Vagina (tissue), 2 donors: ENCODE measurements around the gene COASY. TPM values are rescaled to one million over a fixed set of nuclear protein-coding genes. Genes with fewer than 3 reads are reported as not detected.

Experiments
- DNase-seq, 2 donors: peaks; one replicate each; pipeline ENCODE4 v3.0.0-alpha.2; 2017; ENCODE audit errors: extremely low spot score in 2 of 2
- H3K27ac ChIP-seq: fragments of 200-600 bp; sonication (generic); one replicate; pipeline ENCODE4 v1.5.1; 2019
- H3K27me3 ChIP-seq: fragments of 200-600 bp; sonication (generic); one replicate; pipeline ENCODE4 v1.5.1; 2019
- H3K36me3 ChIP-seq, 2 donors: fragments of 200-600 bp; sonication (generic); one replicate each; pipeline ENCODE4 v1.5.1; 2017 to 2019
- H3K4me1 ChIP-seq: fragments of 200-600 bp; sonication (generic); one replicate; pipeline ENCODE4 v1.5.1; 2019
- H3K4me3 ChIP-seq, 2 donors: fragments of 200-600 bp; sonication (generic); 1 replicate in 1 of 2; 2 replicates in 1 of 2; pipeline ENCODE4 v1.5.1; 2016 to 2019
- H3K9me3 ChIP-seq: fragments of 200-600 bp; sonication (generic); one replicate; pipeline ENCODE4 v1.5.1; 2019
- POLR2A ChIP-seq, 2 donors: fragments of 450-650 bp; IDR thresholded peaks; one replicate each; pipeline ENCODE4 v1.6.1; 2017; ENCODE audit warnings: antibody characterized with exemption in 2 of 2, mild to moderate bottlenecking in 2 of 2, moderate library complexity in 2 of 2
- POLR2AphosphoS5 ChIP-seq, 2 donors: sonication (generic); formaldehyde crosslinking; IDR thresholded peaks; one replicate each; pipeline ENCODE4 v1.9.0; 2017; ENCODE audit warnings: antibody characterized with exemption in 2 of 2, mild to moderate bottlenecking in 2 of 2, low read depth in 1 of 2; ENCODE audit not compliant: insufficient read depth in 1 of 2
- intact Hi-C: fragments of 100-400 bp; cut with DNase I; formaldehyde crosslinking; loops from one replicate; pipeline ENCODE4 v1.15.1; 2023
- total RNA-seq: library from RNA; depleted of rRNA; stranded (reverse); fragments of >200 nt; gene quantifications from one replicate; pipeline ENCODE4 v1.2.3, GENCODE V29; 2016
- TF ChIP-seq, protein P1 (sequence below), 3 experiments: fragments of 450-650 bp in 2 of 3; fragments of 200-600 bp in 1 of 3; sonication (generic) in 1 of 3; IDR thresholded peaks; one replicate each; pipeline ENCODE4 v1.5.1; 2017 to 2019; ENCODE audit warnings: antibody characterized with exemption in 3 of 3, mild to moderate bottlenecking in 2 of 3, moderate library complexity in 2 of 3

Gene COASY
- total RNA-seq, 1 donor from 2014 or later: 24.8 TPM

DNA sequence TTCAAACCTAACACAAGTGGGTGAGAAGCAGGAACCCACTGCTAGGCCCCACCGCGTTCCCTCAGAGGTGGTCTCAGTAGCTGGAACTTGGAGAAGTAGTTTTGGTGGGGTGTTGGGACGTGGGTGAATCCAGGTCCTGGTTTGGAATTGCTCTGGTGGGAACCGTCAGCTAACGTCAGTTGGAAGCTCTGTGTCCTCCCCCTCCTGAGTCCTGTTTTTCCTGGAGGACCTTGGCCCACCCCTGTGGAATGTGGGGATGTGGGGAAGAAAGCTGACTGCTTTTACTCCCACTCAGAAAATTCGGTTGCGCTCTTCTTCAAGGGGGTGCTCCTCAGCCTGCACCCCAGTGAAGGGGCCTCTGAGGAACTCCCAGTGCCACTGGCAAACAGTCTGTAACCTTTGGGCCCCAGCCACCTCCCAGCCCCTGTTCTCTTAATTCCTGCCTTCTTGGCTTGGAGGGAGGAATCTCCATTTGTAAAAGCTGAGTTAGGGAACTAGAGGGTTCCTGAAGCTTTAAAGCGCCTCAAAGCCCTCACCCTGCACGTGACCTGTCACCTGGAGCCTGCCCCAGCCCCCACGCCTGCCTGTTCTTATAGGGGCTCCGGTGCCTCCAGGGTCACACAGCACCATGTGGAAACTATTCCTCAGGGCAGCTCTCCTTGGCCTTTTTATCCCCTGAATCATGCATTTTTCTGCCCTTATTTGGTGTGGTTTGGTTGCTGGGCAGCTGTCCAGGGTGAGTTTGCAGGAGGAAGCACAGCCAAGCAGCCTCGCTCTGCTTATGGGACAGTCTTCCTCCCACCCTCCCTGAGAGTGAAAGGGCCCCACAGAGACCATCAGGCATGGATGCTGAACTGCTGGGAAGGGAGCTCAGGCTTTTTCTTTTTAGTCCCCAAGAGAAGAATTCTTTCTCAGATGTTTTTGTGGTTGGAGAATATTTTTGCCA lies 42.1 kb upstream of the COASY start:
- Histone ChIP-seq H3K36me3 (peaks cover 0 to 10% of the 10 kb centered on the region in 2 donors), H3K4me1 (peaks cover 72% of the 10 kb centered on the region), H3K27ac (peak overlapping the region; percentile 95), H3K27me3 (no peaks in the 10 kb centered on the region), H3K4me3 (peak overlapping the region in 1 of 2 donors; percentile 9), H3K9me3 (no peaks in the 10 kb centered on the region)
- peak; percentile 91 to 98 for DNase-seq
- intact Hi-C loops: loop anchor here (5.0 kb wide), 3 partner anchors 63 to 113 kb away; partner anchors contain the start of genes ATP6V0A1 and CAVIN1
- TF ChIP-seq, protein P1, sequence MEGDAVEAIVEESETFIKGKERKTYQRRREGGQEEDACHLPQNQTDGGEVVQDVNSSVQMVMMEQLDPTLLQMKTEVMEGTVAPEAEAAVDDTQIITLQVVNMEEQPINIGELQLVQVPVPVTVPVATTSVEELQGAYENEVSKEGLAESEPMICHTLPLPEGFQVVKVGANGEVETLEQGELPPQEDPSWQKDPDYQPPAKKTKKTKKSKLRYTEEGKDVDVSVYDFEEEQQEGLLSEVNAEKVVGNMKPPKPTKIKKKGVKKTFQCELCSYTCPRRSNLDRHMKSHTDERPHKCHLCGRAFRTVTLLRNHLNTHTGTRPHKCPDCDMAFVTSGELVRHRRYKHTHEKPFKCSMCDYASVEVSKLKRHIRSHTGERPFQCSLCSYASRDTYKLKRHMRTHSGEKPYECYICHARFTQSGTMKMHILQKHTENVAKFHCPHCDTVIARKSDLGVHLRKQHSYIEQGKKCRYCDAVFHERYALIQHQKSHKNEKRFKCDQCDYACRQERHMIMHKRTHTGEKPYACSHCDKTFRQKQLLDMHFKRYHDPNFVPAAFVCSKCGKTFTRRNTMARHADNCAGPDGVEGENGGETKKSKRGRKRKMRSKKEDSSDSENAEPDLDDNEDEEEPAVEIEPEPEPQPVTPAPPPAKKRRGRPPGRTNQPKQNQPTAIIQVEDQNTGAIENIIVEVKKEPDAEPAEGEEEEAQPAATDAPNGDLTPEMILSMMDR (IDR thresholded peaks at IDR 0.05): no peak
- TF ChIP-seq POLR2AphosphoS5 (IDR thresholded peaks at IDR 0.05; ENCODE audit: insufficient read depth in 1 of 2, low read depth in 1 of 2) (peak; percentile 83 to 93), POLR2A (IDR thresholded peaks at IDR 0.05) (no peak)

DNA sequence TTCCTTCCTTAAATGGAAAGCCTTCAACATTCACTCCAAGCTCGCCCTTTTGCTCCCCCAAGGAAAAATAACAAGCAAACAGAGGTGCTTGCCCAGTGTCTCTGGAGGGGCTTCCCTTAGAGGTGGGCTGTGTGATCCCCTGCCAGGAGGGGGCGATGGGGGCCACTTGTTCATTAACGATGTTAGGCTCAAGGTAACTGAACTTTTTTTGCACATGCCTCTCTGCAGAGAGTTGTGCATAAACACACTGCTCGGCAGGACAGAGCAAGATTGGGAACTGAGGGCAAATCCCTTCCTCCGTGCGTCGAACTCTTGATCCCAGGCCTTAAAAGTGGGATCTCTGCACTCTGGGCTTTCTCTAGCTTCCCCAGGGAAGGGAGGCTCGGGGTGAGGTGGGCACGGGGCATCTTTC lies 41.4 kb upstream of the COASY start:
- Histone ChIP-seq H3K4me3 (peak overlapping the region in 1 of 2 donors; percentile 9), H3K4me1 (peaks cover 72% of the 10 kb centered on the region), H3K36me3 (peaks cover 0 to 10% of the 10 kb centered on the region in 2 donors), H3K27ac (peak overlapping the region; percentile 95), H3K9me3 (no peaks in the 10 kb centered on the region), H3K27me3 (no peaks in the 10 kb centered on the region)
- DNase-seq: no peak
- TF ChIP-seq POLR2A (IDR thresholded peaks at IDR 0.05) (no peak), POLR2AphosphoS5 (IDR thresholded peaks at IDR 0.05; ENCODE audit: insufficient read depth in 1 of 2, low read depth in 1 of 2) (no peak)
- TF ChIP-seq, protein P1 (IDR thresholded peaks at IDR 0.05): no peak
- intact Hi-C loops: loop anchor here (5.0 kb wide), 1 partner anchor 98 kb away; the partner anchor contains the start of gene CAVIN1

DNA sequence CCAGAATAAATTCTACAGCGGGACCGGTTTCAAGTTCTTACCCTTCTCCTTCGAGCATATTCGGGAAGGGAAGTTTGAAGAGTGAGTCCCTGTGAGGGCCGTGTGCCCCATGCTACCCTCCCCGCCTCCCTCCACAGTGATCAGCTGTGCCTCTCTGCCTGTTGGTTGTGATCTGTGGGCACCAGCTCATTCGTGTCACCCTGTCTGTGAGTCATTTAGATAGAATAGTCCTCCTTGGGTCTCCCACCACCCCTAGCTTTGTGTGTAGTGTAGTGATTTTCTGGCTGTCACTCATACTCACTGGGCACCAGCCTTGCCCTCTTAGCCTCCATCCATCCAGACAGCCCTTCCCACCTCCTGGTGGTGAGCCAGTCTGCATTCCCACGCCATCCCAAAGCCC lies 40.9 kb upstream of the COASY start:
- Histone ChIP-seq H3K4me3 (peak overlapping the region in 1 of 2 donors; percentile 9), H3K27ac (peak overlapping the region; percentile 95), H3K9me3 (no peaks in the 10 kb centered on the region), H3K36me3 (peaks cover 0 to 10% of the 10 kb centered on the region in 2 donors), H3K4me1 (peaks cover 77% of the 10 kb centered on the region), H3K27me3 (no peaks in the 10 kb centered on the region)
- TF ChIP-seq POLR2A (IDR thresholded peaks at IDR 0.05) (no peak), POLR2AphosphoS5 (IDR thresholded peaks at IDR 0.05; ENCODE audit: insufficient read depth in 1 of 2, low read depth in 1 of 2) (no peak)
- TF ChIP-seq, protein P1 (IDR thresholded peaks at IDR 0.05): no peak
- intact Hi-C loops: loop anchor here (5.0 kb wide), 1 partner anchor 99 kb away; the partner anchor contains the start of gene CAVIN1
- no peak for DNase-seq

DNA sequence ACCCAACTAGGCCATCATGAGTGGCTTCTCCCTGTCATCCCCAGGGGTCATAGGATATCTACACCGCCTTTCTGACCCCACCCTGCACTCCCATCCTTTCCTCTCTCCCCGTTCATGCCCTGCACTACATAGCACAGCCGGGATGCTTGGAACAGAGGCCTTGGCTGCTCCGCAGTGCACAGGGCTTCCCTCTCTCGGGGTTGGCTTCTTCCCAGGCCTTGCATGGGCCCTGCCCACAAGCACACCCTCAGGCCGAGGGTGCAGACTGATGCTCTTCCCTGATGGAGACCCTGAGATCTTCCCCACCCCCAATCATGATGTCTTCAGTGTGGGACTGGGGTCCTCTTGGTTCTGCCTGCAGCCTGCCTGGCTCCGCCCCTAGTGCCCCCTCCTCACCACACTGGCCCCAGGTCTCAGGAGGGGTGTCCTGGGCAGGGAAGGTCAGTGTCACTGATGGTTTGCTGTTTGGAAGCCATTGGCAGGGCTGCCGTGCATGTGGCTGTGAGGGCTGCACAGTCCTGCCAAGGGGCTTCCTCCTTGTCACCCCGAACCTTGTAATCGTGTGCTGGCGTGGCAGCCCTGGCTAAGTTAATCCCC lies 40.2 kb upstream of the COASY start:
- no peaks in the 10 kb centered on the region for H3K9me3 ChIP-seq
- no peak overlapping the region for H3K4me3 ChIP-seq
- TF ChIP-seq, protein P1 (IDR thresholded peaks at IDR 0.05): no peak
- no peak for TF ChIP-seq POLR2A (IDR thresholded peaks at IDR 0.05)
- TF ChIP-seq POLR2AphosphoS5 (IDR thresholded peaks at IDR 0.05; ENCODE audit: insufficient read depth in 1 of 2, low read depth in 1 of 2): no peak
- peak overlapping the region; percentile 95 for H3K27ac ChIP-seq
- intact Hi-C loops: loop anchor here (5.0 kb wide), 1 partner anchor 99 kb away; the partner anchor contains the start of gene CAVIN1
- H3K27me3 ChIP-seq: no peaks in the 10 kb centered on the region
- H3K4me1 ChIP-seq: peaks cover 77% of the 10 kb centered on the region
- DNase-seq: peak in 1 of 2 donors; percentile 85
- peaks cover 0 to 3% of the 10 kb centered on the region in 2 donors for H3K36me3 ChIP-seq
